GM19438 (cell line): ENCODE results near the gene RAPSN.

Source experiments
- ATAC-seq: cut with Tn5 transposase; IDR thresholded peaks from one replicate; pipeline ENCODE4 v1.9.1; 2021; ENCODE audit warnings: low read depth; ENCODE audit not compliant: unreplicated experiment

The RAPSN gene

DNA sequence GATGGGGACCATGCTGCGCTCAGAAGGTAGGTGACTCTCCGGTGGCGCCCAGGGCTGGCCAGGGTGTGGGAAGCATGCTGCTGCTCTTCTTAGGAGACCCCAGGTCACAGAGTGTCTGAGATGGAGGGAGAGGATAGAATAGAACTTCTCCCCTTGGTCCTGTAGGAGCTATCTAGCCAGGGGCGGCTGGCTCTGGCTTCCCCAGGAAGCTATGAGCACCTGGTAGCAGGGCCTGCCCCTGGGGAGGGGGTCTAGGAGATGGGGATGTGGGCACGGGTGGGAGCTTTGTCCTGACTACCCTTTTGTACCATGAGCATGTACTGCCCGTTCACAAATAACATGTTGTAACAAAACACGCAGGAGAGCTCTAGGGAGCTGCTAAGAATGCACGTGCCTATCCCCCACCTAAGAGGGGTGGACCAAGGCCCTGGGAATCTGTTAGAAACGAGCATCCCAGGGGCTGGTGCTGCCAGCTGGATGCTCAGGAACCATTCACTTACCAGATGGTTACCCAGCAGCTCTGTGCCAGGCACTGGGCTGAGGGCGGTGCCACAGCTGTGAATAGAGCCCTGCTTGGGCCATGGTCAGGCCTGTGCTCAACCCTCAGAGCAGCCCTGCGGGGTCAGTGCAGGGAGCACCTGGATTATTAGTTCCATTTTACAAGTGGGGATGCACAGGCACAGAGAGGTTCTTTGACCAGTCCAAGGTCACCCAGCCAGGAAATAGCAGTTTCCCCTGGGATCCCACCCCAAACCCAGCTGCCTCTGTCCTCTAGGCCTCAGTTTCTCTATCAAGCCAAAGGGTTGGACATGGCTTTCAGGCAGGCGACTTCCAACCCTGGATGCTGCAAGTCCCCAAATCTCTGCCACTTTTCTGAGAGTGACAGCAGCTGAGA lies 38.3 kb downstream of the RAPSN start:
- no peak for ATAC-seq

DNA sequence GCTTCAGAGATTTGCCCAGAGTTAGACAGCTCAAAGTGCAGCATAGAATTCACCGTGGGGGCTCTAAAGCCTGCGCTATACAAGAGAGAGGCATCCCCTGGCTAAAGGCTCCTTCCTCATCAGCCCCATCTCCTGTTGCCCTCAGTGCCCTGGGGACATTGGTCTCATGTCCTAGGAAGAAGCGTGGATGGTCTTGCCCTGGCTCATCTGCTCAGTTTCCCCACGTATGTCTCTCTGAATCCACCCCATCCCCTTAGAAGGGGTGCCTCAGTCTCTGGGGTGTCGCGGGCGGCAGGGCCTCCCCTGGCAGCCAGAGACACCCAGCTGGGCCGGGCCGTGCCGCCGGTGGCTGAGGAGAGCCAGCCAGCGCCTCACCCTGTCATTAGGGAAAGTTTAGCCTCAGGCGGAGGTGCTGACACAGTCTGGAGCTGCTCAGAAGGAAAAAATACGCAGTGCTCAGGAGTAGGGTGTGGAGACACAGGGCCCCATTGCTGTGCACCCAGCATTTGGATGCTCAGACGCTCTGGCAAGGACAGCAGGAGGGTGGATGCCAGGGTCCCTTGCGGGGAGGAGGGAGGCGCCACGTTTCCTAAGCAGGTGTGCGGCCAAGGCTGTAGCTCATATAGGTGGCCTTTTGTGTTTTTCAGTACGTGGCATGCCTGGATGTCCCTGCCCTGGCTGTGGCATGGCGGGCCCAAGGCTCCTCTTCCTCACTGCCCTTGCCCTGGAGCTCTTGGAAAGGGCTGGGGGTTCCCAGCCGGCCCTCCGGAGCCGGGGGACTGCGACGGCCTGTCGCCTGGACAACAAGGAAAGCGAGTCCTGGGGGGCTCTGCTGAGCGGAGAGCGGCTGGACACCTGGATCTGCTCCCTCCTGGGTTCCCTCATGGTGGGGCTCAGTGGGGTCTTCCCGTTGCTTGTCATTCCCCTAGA lies 39.2 kb downstream of the RAPSN start:
- ATAC-seq = no peak

DNA sequence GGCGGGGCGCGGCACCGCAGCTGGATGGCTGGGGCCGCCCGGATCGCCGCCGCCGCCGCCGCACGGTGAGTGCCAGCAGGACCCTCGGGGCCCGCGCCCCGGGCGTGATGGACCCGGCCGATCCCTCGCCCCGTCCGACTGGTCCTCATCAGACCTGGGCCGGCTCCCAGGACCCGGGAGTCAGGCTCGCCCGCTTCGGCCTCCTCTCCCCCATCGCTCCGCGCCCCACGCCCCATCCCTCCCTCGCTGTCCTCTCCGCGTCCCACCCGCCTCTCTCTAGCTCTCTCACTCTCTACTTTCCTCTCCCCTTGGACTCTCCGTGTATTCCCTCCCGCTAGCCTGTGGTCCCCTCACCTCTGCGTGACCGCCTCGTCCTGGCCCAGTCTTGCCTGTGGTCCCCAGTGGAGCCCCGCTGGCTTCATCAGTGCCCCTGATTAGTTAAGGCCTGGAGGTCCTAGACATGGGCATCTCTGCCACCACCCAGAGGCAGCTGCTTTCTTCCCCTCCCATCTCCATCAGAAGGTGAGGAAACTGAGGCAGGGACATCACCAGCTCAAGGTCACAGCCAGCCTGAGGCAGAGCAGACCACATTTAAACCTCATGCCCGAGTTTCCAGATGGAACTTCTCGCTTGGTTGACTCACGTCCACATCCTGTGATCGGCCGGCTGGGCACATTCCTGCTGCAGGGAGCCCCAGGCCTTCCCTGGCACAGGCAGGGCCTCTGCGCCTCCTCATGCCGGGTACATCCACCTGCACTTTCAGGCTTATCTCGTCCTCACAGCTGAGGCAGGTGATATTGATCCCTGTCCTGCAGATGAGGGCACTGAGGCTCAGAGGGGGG lies 40.1 kb downstream of the RAPSN start:
- ATAC-seq = no peak

DNA sequence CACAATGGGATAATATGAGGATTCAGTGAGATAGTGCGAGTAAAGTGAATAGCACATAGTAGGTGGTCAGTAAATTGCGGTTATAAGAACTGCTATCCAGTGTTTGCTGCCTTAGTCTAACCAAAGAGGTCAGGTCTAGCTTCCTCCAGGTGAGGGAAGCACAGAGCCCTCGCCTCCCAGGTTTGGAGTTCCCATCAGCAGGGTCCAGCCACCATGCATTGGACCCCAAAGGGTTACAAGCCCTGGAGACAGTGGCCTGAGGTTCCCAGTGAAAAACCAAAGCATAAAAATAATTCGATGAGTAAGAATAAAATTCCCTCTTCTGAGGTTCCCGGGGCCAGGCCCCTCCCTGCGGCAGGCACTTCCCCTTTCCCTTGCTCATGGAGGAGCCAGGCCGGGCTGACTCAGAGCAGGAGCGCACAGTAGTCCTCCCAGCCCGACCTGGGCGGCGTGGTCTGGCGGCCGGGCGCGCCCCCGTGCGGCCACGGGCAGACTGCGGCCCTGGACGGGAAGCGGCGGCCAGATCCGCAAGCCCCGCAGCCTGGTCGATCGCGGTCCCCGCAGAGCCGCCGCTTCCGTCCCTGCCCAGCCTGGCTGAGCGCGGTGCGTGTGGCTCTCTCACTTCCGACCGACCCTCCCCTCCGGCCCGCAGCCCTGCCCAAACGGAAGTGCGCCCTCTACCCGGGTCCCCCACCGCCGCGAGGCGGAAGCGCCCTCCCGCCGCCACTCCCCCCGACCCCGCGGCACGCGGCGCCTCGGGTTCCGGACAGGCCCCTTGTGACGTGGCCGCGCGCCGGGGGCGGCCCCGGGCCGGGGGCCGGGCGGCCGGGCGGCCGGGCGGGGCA lies 41.0 kb downstream of the RAPSN start, which contains the start of gene SLC39A13:
Gene SLC39A13 (plus strand): TSS at position 845 of the 845 bp plus-strand sequence. CDS start 1,505 bp downstream, outside the sequence.
- peak; percentile 84 for ATAC-seq

DNA sequence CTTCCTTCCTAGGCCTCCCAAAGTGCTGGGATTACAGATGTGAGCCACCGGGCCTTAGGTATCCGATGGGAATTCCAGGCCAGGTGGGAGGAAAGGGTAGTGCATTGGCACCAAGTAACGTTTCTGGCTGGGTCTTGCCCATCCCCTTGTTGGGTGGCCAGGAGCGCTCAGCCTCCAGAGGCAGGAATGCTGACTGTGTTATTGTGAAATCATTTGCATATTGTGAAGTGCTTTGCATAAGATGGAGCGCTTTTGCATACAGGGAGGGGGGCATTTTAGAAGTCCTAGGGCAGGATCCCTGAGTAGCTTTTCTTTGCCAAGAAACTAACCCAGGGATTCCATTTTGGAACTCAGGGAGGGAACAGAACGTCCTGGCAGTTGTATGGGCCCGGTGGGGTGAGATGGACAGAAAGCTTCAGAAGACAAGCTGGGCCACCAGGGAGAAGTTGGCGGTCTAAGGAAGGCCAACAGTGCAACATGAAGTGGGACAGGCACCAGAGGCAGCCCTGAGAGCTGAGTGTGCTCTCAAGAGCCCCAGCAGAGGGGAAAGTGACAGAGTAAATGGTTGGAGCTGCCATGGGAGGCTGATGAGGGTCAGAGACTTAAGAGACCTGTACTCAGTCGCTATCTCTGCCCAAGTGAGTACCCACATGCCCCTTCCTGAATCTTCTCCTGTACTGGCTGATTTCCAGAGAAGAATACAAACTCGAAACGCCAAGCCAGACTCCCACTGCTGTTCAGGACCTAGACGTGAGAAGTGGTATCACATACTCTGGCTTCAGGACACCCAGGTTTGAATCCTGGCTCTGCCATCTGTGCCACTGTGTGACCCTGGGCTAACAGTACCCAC lies 41.8 kb downstream of the RAPSN start:
- no peak for ATAC-seq

DNA sequence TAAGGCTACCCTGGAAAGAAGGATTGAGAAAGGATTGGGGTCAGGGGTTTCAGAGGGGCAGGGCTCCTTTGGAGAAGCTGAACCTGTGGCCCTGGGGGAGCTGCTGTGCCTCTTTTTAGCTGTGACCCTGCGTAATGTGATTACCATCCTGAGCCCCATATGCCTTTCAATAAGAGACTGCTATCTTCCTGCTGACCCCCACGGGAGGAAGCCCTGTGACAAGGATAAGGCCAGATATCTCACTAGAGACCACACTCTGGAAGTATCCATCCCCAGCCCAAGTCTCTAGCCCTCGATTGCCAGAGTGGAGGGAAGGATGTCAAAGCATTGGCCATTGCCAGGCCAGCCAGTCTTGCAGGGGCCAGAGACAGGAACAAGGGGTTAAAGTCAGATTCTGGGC lies 45.4 kb downstream of the RAPSN start:
- no peak for ATAC-seq

DNA sequence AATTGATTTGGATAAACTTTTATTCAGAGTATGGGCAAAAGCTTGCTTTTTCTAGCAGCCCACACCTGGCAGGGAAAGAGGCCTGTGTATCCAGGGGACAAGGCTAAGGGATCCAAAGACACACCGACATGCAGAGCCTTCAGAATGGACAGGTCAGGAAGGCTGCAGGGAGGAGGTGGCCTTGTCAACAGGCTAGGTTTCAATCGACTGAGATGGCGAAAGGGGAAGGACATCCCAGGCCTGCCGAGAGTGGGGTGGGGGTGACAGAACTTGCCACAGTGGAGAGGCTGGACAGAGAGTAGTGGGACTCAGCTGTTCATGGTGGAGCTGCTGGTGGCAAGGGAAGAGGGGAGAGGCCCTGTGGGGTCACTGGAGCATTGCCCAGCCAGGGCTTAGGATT lies 45.8 kb downstream of the RAPSN start:
- ATAC-seq = no peak

DNA sequence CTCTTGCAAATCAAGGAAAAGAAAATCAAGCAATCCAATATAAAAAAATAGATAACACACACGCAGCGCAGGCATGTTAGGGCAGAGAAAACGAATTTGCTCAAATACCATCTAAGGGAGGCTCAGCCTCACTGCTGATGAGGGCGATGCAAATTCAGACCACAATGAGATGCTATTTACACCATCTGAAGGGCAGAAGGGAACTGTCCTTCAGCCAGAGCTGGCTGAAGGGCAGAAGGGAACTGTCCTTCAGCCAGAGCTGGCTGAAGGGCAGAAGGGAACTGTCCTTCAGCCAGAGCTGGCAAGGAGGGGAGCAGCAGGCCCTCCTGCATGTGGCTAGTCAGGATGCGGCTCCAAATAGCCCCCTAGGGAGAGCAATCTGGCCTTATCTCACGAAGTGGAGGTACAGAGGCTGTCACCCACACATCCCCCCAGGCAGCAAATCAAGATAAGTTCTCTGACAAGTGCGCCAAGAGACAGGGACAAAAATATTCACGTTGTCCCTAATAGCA lies 48.1 kb downstream of the RAPSN start:
- peak; percentile 67 for ATAC-seq

DNA sequence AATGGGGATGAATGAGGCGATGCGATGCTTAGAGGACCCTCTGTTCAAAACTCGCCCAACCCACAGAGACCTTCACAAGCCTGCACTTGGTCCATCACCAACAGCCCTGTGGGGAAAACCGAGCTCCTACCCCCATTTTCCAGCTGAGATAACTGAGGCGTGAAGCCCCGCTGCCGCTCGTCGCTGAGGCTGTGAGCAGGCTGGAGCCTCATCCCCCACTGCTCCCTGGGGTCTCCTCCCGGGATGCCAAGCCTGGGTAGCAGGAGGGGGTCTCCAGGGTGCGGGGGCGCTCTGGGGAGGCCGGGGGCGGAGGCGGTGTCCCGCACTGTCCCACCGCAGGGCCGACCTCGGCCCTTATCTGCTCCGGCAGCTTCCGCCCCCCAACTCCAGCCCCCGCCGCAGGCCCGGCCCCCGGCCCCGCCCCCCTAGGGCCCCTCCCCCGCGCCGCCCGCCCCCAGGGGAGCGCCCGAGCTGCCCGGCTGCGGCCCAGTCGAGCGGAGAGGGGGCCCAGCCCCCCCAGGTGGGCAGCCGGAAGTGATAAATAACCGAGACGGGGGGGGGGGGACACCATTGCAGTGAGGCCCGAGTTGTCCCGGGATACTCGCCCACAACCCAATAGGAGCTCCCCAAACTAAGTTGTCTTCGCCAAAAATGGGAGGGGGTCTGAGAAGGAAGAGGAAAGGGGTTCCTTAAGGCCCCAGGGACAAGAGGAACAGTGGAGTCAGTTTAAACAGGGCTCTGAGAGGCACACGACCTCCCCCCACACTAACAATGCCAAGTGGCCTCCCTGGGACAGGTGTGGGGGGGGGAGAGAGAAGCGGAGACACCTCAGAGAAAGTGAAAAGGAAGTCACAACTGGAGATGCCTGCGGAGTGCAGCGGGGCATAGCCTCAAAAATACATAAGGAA lies 48.8 kb downstream of the RAPSN start:
- ATAC-seq = peak; percentile 50

DNA sequence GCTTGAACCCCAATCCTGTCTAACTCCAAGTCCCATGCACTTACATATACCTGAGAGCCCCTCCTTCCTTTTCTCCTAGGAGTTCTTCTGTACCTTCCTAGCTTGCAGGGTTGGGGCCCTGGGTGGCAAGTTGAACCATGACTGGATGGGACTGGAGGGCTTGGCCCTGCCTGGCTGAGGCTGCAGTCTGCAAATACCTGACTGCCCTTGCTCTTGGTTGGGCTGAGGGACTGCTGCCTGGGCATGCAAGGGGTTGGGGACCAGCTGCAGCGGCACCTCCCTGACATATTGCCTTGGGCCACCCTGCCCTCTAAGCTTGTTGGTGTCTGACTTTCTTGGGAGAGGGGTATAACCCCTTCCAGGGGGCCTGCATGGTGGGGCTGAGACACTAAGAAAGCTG lies 50.4 kb downstream of the RAPSN start:
- no peak for ATAC-seq

DNA sequence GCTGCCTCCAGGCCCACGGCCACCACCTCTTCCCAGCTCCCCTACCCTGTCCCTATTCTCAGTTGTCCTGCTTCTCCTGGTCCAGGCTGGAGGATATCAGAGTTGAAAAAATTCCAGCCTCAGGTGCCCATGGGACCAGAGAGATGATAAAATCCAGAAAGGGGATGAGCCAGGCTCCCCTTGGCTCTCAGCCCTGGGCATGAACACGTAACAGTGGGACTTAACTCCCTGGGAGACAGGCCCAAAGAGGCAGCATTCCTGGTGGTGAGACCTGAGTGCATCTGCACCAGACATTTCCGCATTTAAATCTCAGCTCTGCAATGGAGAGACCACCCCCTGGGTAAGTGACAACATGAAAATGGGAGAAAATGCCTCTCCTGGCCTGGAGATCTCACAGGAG lies 50.9 kb downstream of the RAPSN start:
- ATAC-seq = no peak

DNA sequence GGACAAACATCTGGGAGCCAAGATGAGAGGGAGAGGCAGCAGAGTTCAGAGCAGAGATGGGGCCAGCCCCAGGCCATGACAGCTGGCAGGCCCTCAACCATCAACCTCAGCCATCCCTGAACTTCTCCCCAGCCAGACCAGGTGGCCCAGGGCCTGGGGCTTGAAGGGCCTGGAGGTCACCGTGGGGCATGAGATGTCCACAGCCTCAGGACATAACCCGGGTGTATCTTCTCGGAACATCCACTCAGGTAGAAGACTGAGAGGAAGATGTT lies 53.0 kb downstream of the RAPSN start:
- no peak for ATAC-seq

DNA sequence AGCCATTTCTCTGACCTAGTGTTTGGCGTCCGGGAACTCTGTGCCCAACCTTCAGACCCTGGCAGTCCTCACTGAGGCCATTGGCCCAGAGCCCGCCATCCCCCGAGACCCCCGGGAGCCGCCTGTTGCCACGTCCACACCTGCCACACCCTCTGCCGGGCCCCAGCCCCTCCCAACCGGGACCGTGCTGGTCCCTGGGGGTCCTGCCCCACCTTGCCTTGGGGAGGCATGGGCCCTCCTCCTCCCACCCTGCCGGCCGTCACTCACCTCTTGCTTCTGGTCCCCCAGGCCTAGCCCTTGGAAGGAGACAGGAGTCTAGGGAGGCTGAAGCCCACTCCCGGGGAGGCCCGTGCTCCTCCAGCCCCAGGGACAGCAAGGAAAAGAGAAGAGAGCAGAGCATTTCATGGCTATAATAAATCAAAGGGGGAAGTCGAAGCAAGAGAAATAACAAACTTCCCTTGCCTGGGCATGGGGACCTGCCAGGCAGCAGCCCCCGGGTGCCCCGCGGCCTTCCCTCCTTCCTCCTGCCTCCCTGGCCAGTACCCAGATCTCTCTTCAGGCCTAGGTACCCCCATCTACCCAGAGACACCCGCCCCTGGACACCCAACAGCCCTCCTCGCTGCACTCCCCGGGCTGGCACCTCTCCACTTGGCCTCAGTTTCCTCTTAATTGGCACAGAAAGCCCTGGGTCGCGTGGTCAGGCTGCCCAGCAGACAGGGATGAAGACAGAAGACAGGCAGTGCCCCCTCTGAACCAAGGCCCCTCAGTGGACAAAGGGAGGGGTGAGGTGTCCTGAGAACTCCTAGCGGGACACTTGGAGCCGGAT lies 53.5 kb downstream of the RAPSN start:
- no peak for ATAC-seq

DNA sequence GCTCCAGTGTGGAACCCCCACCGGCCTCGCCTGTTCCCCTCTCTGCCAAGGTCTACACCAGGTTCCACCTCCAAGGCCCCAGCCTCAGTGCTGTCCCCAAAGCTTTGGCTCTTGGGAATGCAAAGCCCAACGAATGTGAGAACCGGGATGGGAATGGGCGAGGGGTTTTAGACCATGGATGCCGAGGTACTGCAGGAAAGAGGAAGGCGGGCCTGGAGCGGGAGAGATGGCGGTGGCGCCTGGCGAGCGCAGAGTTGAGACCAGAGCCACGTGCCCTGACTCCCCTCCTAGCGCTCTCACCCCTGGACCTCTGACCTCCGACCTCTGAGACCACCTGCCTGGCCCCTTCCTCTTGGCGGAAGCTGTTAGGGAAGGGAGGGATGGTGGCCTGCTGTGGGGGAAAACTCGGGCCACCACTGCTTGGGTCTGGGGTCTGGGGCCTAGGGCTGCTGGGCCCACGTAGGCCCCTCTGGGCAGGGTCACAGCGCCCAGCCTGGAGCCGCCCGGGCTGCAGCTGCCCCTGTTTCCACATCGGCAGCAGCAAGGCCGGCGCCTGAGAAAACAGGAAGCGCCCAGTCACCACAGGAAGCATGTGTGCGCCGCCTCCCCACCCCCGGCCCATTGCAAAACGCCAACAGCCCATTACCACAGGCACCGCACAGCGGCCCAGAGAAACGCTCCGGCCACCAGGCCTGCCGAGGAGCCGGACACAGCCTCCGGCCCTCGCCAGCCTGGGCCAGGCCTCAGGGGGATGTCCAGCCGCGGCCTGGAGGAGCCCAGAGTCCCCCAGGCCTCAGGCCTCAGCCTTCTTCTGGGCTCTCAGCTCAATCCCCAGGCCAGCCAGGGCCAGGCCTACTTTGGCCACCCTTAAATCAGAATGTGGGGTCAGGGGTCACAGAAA lies 54.4 kb downstream of the RAPSN start:
- ATAC-seq = peak; percentile 55

DNA sequence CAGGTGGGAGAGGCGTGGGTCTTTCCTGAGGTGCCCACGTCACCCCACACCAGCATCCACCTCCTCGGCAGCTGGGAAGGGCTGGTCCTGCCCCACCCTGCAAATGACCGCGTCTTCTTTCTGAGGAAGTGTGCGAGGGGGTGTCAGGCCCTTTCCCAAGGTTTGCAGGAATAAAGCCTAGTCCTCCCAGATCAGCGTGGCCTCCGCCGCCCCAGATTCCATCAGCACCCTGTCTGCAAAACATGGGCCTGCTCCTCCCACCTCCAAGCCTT lies 55.0 kb downstream of the RAPSN start:
- no peak for ATAC-seq
